HL-60/S4 treated with phorbol 12-myristate 13-acetate at 8.2 ng/mL for 4 days and 3 days (cell line): ENCODE measurements around the gene FOXP1.

Experiments used
- in situ Hi-C: fragments of 300-500 bp; cut with MboI; formaldehyde crosslinking; loops from 2 replicates; pipeline ENCODE4 v1.15.0; 2022; ENCODE audit warnings: low sequenced_read_pairs

The FOXP1 gene

GRCh38 chr3:71587958-71588357, 4.4 kb upstream of the FOXP1 start:
- in situ Hi-C loops: no loop called here

- in situ Hi-C loops: no loop called here
These were observed 3.3 kb upstream of the FOXP1 start for GRCh38 chr3:71586810-71587242.

- in situ Hi-C loops: no loop called here
These were observed 2.6 kb upstream of the FOXP1 start for GRCh38 chr3:71585887-71586809.

GRCh38 chr3:71585131-71585530, 1.6 kb upstream of the FOXP1 start:
- in situ Hi-C loops: no loop called here

GRCh38 chr3:71584394-71585011, 975 bp upstream of the FOXP1 start:
- in situ Hi-C loops: no loop called here

GRCh38 chr3:71582612-71583565, 639 bp downstream of the FOXP1 start:
- in situ Hi-C loops: no loop called here

GRCh38 chr3:71582036-71582611, 1.4 kb downstream of the FOXP1 start:
- in situ Hi-C loops: no loop called here

- in situ Hi-C loops: no loop called here
These were observed 2.0 kb downstream of the FOXP1 start for GRCh38 chr3:71581457-71582035.

- in situ Hi-C loops: no loop called here
These were observed 2.7 kb downstream of the FOXP1 start for GRCh38 chr3:71580636-71581456.

GRCh38 chr3:71579935-71580406, 3.6 kb downstream of the FOXP1 start:
- in situ Hi-C loops: no loop called here

- in situ Hi-C loops: no loop called here
These were observed 4.1 kb downstream of the FOXP1 start for GRCh38 chr3:71579326-71579934.

GRCh38 chr3:71578054-71578751, 5.3 kb downstream of the FOXP1 start:
- in situ Hi-C loops: no loop called here

- in situ Hi-C loops: no loop called here
These were observed 6.5 kb downstream of the FOXP1 start for GRCh38 chr3:71577011-71577410.

GRCh38 chr3:71575433-71575832, 8.1 kb downstream of the FOXP1 start:
- in situ Hi-C loops: no loop called here

- in situ Hi-C loops: no loop called here
These were observed 10.3 kb downstream of the FOXP1 start for GRCh38 chr3:71573181-71573580.

- in situ Hi-C loops: no loop called here
These were observed 13.0 kb downstream of the FOXP1 start for GRCh38 chr3:71570546-71570945.

- in situ Hi-C loops: no loop called here
These were observed 15.3 kb downstream of the FOXP1 start for GRCh38 chr3:71568207-71568606.

GRCh38 chr3:71566776-71567175, 16.8 kb downstream of the FOXP1 start:
- in situ Hi-C loops: no loop called here
